ENCODE results near the gene ERBB4. TPM values are rescaled to one million over a fixed set of nuclear protein-coding genes. Genes with fewer than 3 reads are reported as not detected.

ERBB4 gene
- polyA plus RNA-seq, 1 of the 3 experiments (the other 2 are of a cell fraction): 0.05 TPM

GRCh38 chr2:212489719-212490346 is 48.8 kb downstream of the ERBB4 start:
- Histone ChIP-seq H3K4me2 (no peak overlapping the region), H3K4me3 (ENCODE audit: low read depth in 2 of 2, low read length in 1 of 2) (no peak overlapping the region), H3K4me1 (ENCODE audit: control insufficient read depth in 1 of 2, insufficient read depth in 2 of 2, low read depth in 1 of 2, low read length in 1 of 2) (no peaks in the 10 kb centered on the region), H2AFZ (ENCODE audit: low read depth) (no peak overlapping the region), H3K9ac (no peak overlapping the region), H3K9me2 (no peaks in the 10 kb centered on the region), H4K20me1 (ENCODE audit: insufficient read depth) (no peaks in the 10 kb centered on the region), H3K9me3 (no peaks in the 10 kb centered on the region), H3K36me3 (replicated peaks in 1 of 2; ENCODE audit: control insufficient read depth in 1 of 2, insufficient read depth in 2 of 2, low read length in 1 of 2) (no peaks in the 10 kb centered on the region), H3K27me3 (ENCODE audit: insufficient read depth) (no peaks in the 10 kb centered on the region), H3F3A (replicated peaks; ENCODE audit: insufficient read depth) (no peaks in the 10 kb centered on the region), H3K79me2 (ENCODE audit: insufficient read depth) (no peaks in the 10 kb centered on the region), H3K27ac (ENCODE audit: low read depth in 2 of 2, low read length in 1 of 2) (no peak overlapping the region)
- TF ChIP-seq GABPA (IDR thresholded peaks at IDR 0.05; ENCODE audit: low read depth): no peak
- TF ChIP-seq JUND (IDR thresholded peaks at IDR 0.05): no peak
- TF ChIP-seq EP300 (IDR thresholded peaks at IDR 0.05; ENCODE audit: borderline replicate concordance in 1 of 2, low read depth in 1 of 2, low read length in 1 of 2): no peak
- no peak for TF ChIP-seq REST (IDR thresholded peaks at IDR 0.05; ENCODE audit: low read depth, low read length)
- no peak for TF ChIP-seq PBX3 (IDR thresholded peaks at IDR 0.05)
- CTCF ChIA-PET: no interaction called here
- POLR2A ChIA-PET: no interaction called here
- DNase-seq: no peak
- WGBS (ENCODE audit: low lambda C conversion rate): 74% methylated on average over 3 of the region's 3 CpGs

GRCh38 chr2:212488611-212489010 is 50.0 kb downstream of the ERBB4 start:
- no peak overlapping the region for H3K9ac ChIP-seq
- H4K20me1 ChIP-seq (ENCODE audit: insufficient read depth): no peaks in the 10 kb centered on the region
- WGBS (ENCODE audit: low lambda C conversion rate): 80% methylated on average over 2 of the region's 2 CpGs
- no peaks in the 10 kb centered on the region for H3F3A ChIP-seq (replicated peaks; ENCODE audit: insufficient read depth)
- DNase-seq: no peak
- no peaks in the 10 kb centered on the region for H3K79me2 ChIP-seq (ENCODE audit: insufficient read depth)
- ChIA-PET POLR2A (no interaction called here), CTCF (no interaction called here)
- H3K9me3 ChIP-seq: no peaks in the 10 kb centered on the region
- no peaks in the 10 kb centered on the region for H3K27me3 ChIP-seq (ENCODE audit: insufficient read depth)
- no peaks in the 10 kb centered on the region for H3K9me2 ChIP-seq
- H3K4me3 ChIP-seq (ENCODE audit: low read depth in 2 of 2, low read length in 1 of 2): no peak overlapping the region
- H3K36me3 ChIP-seq (replicated peaks in 1 of 2; ENCODE audit: control insufficient read depth in 1 of 2, insufficient read depth in 2 of 2, low read length in 1 of 2): no peaks in the 10 kb centered on the region
- no peak overlapping the region for H2AFZ ChIP-seq (ENCODE audit: low read depth)
- H3K27ac ChIP-seq (ENCODE audit: low read depth in 2 of 2, low read length in 1 of 2): no peak overlapping the region
- TF ChIP-seq CHD2 (IDR thresholded peaks at IDR 0.05; ENCODE audit: low read length, partially characterized antibody) (no peak), NRF1 (IDR thresholded peaks at IDR 0.05; ENCODE audit: low read depth, low read length) (no peak), RXRA (IDR thresholded peaks at IDR 0.05; ENCODE audit: borderline replicate concordance, low read depth) (no peak), SMC3 (IDR thresholded peaks at IDR 0.05; ENCODE audit: low read depth, low read length) (no peak), YY1 (IDR thresholded peaks at IDR 0.05; ENCODE audit: low read depth) (no peak), FOXJ3 (CRISPR knock-in tag; IDR thresholded peaks at IDR 0.05) (no peak), GATA2 (CRISPR knock-in tag; IDR thresholded peaks at IDR 0.05) (no peak), FOSL2 (IDR thresholded peaks at IDR 0.05; ENCODE audit: borderline replicate concordance, low read depth) (no peak)
- H3K4me1 ChIP-seq (ENCODE audit: control insufficient read depth in 1 of 2, insufficient read depth in 2 of 2, low read depth in 1 of 2, low read length in 1 of 2): no peaks in the 10 kb centered on the region
- no peak overlapping the region for H3K4me2 ChIP-seq

All from SK-N-SH (cell line).